Endometrial microvascular endothelial cells (primary cell): Measurements from ENCODE around the gene OTUB1. TPM values are rescaled to one million over a fixed set of nuclear protein-coding genes. Genes with fewer than 3 reads are reported as not detected.
"Not testable (repeated sequence)": the region's sequence is repeated elsewhere in the genome, so short reads cannot be mapped to it uniquely, and the experiment has no call there.

Experiments
- in situ Hi-C: cut with HindIII; loops from 2 replicates; pipeline ENCODE4 v1.10.0; 2017; ENCODE audit warnings: low sequenced_read_pairs, low pct_unique_long_range_greater_than_20kb; ENCODE audit errors: inconsistent ontology term
- total RNA-seq: library from RNA; depleted of rRNA; stranded (reverse); fragments of >200 nt; gene quantifications from one replicate; pipeline ENCODE4 v1.2.3, GENCODE V29; 2015; ENCODE audit errors: inconsistent ontology term

Gene OTUB1
- total RNA-seq = 108 TPM

- in situ Hi-C loops = no loop called here
These were observed at the start of gene OTUB1 for GRCh38 chr11:63986156-63986931. Gene OTUB1 (plus strand): TSS chr11:63986438. CDS start chr11:63986457, 19 bp downstream.

- in situ Hi-C loops = no loop called here
These were observed 48.3 kb upstream of the OTUB1 start for GRCh38 chr11:63937713-63938478.

GRCh38 chr11:63938479-63939396, 47.5 kb upstream of the OTUB1 start, which contains the start of gene NAA40:
Gene NAA40 (plus strand): TSS chr11:63939002. CDS start chr11:63939097, 95 bp downstream.
- in situ Hi-C loops = no loop called here

- in situ Hi-C loops = no loop called here
These were observed 46.8 kb upstream of the OTUB1 start for GRCh38 chr11:63939397-63939891.

- in situ Hi-C loops = no loop called here
These were observed 45.5 kb upstream of the OTUB1 start for GRCh38 chr11:63940786-63941185.

GRCh38 chr11:63941901-63942300, 44.3 kb upstream of the OTUB1 start:
- in situ Hi-C loops = no loop called here

- in situ Hi-C loops = no loop called here
These were observed 43.4 kb upstream of the OTUB1 start for GRCh38 chr11:63942803-63943202.

GRCh38 chr11:63944987-63945386, 41.3 kb upstream of the OTUB1 start:
- in situ Hi-C loops = no loop called here

- in situ Hi-C loops = no loop called here
These were observed 40.6 kb upstream of the OTUB1 start for GRCh38 chr11:63945477-63946163.

GRCh38 chr11:63951779-63952536, 34.3 kb upstream of the OTUB1 start:
- in situ Hi-C loops = no loop called here

- in situ Hi-C loops = no loop called here
These were observed 33.7 kb upstream of the OTUB1 start for GRCh38 chr11:63952570-63952969.

- in situ Hi-C loops = no loop called here
These were observed 28.2 kb upstream of the OTUB1 start for GRCh38 chr11:63958008-63958407.

GRCh38 chr11:63961608-63962412, 24.4 kb upstream of the OTUB1 start:
- in situ Hi-C loops = no loop called here

GRCh38 chr11:63963895-63964294, 22.3 kb upstream of the OTUB1 start:
- in situ Hi-C loops = not testable (repeated sequence)

GRCh38 chr11:63966444-63966843, 19.8 kb upstream of the OTUB1 start:
- in situ Hi-C loops = no loop called here

- in situ Hi-C loops = no loop called here
These were observed 16.8 kb upstream of the OTUB1 start for GRCh38 chr11:63969461-63969860.

- in situ Hi-C loops = no loop called here
These were observed 15.3 kb upstream of the OTUB1 start for GRCh38 chr11:63970902-63971301.
